HepG2 (cell line): ENCODE measurements around the gene PPP2R2C. TPM values are rescaled to one million over a fixed set of nuclear protein-coding genes. Genes with fewer than 3 reads are reported as not detected.

ENCODE experiments used
- ATAC-seq: fragments of 200-7000 bp; cut with Tn5 transposase; 3 replicates; pipeline ENCODE4 v1.9.1; 2020; ENCODE audit warnings: mild to moderate bottlenecking, moderate library complexity
- BruUV-seq: library from RNA; stranded (reverse); fragments of 400-500 nt; replicated peaks from 2 replicates; lab custom pipeline; 2021; lab: Mats Ljungman, UMichigan
- CTCF ChIA-PET: fragments of 300-600 bp; formaldehyde crosslinking; extraction: SDS; loops from one replicate; lab custom pipeline; 2021; ENCODE audit warnings: low total read pairs, inconsistent platforms, low intra/inter-chr PET ratio; lab: Yijun Ruan, JAX
- POLR2A ChIA-PET: fragments of 350-600 bp; sonication (Branson Sonifier 250); formaldehyde crosslinking; loops from one replicate; lab custom pipeline; 2020; ENCODE audit warnings: antibody characterized with exemption, inconsistent platforms; lab: Yijun Ruan, JAX
- DNase-seq: peaks from one replicate; pipeline ENCODE4 v3.0.0-alpha.2; 2015; ENCODE audit warnings: low spot score
- FAIRE-seq: peaks from 3 replicates; lab custom pipeline; 2011; peaks lifted over from hg19 to GRCh38; lab: Jason Lieb, UNC
- H2AFZ ChIP-seq: one replicate; pipeline ENCODE4 v1.6.1; 2011; ENCODE audit warnings: low read length, inconsistent platforms
- H3K27ac ChIP-seq: fragments of 300-600 bp; 3 replicates; pipeline ENCODE4 v1.8.0; 2011; ENCODE audit warnings: mixed run types, mild to moderate bottlenecking, mixed read lengths, low read length, inconsistent platforms; ENCODE audit not compliant: insufficient read depth; ENCODE audit errors: extremely low read length
- H3K27me3 ChIP-seq, 2 experiments: fragments of 200-600 bp in 1 of 2; 2 replicates in 1 of 2; 3 replicates in 1 of 2; pipeline versions ENCODE4 v1.6.0 to v1.8.0; 2011; ENCODE audit warnings: low read length in 2 of 2, mild to moderate bottlenecking in 2 of 2, moderate library complexity in 2 of 2, inconsistent platforms in 1 of 2; ENCODE audit not compliant: insufficient read depth in 2 of 2, control insufficient read depth in 1 of 2
- H3K36me3 ChIP-seq, 2 experiments: fragments of 200-600 bp in 1 of 2; replicated peaks in 1 of 2; 2 replicates in 1 of 2; 3 replicates in 1 of 2; pipeline versions ENCODE4 v1.5.1 to v1.8.0; 2011; ENCODE audit warnings: low read length in 2 of 2, inconsistent platforms in 1 of 2; ENCODE audit not compliant: insufficient read depth in 2 of 2, control insufficient read depth in 1 of 2
- H3K4me1 ChIP-seq: 2 replicates; pipeline ENCODE4 v1.5.1; 2012; ENCODE audit warnings: low read length, inconsistent platforms; ENCODE audit not compliant: insufficient read depth
- H3K4me2 ChIP-seq: 2 replicates; pipeline ENCODE4 v1.6.0; 2011; ENCODE audit warnings: low read depth, low read length, inconsistent platforms
- H3K4me3 ChIP-seq, 3 experiments: fragments of 200-600 bp in 1 of 3; sonication (generic), shearing (Covaris generic) in 1 of 3; replicated peaks in 1 of 3; 2 replicates each; pipeline ENCODE4 v1.5.1; 2011 to 2016; ENCODE audit warnings: low read length in 3 of 3, inconsistent platforms in 2 of 3, low read depth in 2 of 3, mild to moderate bottlenecking in 2 of 3, control low read depth in 1 of 3, mixed read lengths in 1 of 3; ENCODE audit not compliant: insufficient read depth in 1 of 3
- H3K79me2 ChIP-seq: one replicate; pipeline ENCODE4 v1.6.1; 2011; ENCODE audit warnings: low read length, inconsistent platforms; ENCODE audit not compliant: insufficient read depth
- H3K9ac ChIP-seq: 2 replicates; pipeline ENCODE4 v1.6.0; 2011; ENCODE audit warnings: mild to moderate bottlenecking, low read depth, low read length, inconsistent platforms; ENCODE audit not compliant: insufficient read depth
- H3K9me3 ChIP-seq: 2 replicates; pipeline ENCODE4 v1.5.1; 2012; ENCODE audit warnings: mild to moderate bottlenecking, low read length
- H4K20me1 ChIP-seq: 2 replicates; pipeline ENCODE4 v1.6.0; 2011; ENCODE audit warnings: inconsistent platforms, mild to moderate bottlenecking, low read length, moderate library complexity; ENCODE audit not compliant: insufficient read depth
- ATF4 ChIP-seq, 2 experiments: fragments of 450-650 bp in 1 of 2; sonication (generic) in 1 of 2; formaldehyde crosslinking; IDR thresholded peaks; 2 replicates each; pipeline versions ENCODE4 v1.5.0 to v1.8.0; 2020 to 2022; ENCODE audit warnings: mild to moderate bottlenecking in 1 of 2, missing genetic modification reagents in 1 of 2
- CHD4 ChIP-seq: fragments of 200-600 bp; sonication (generic); IDR thresholded peaks from 2 replicates; pipeline ENCODE4 v1.7.0; 2017; ENCODE audit warnings: mild to moderate bottlenecking, low read length, borderline replicate concordance
- HNF4A ChIP-seq: sonication (generic); formaldehyde crosslinking; IDR thresholded peaks from 2 replicates; pipeline ENCODE4 v1.4.0; 2020; ENCODE audit warnings: missing genetic modification reagents
- MAF1 ChIP-seq: sonication (generic); formaldehyde crosslinking; IDR thresholded peaks from 2 replicates; pipeline ENCODE4 v1.5.0; 2020; ENCODE audit warnings: missing genetic modification reagents, borderline replicate concordance
- NR2F2 ChIP-seq: IDR thresholded peaks from 2 replicates; pipeline ENCODE4 v1.6.1; 2012; ENCODE audit warnings: low read depth, inconsistent platforms, borderline replicate concordance
- POLR2A ChIP-seq, 2 experiments: IDR thresholded peaks; 2 replicates each; pipeline ENCODE4 v1.6.1; 2011; ENCODE audit warnings: low read depth in 2 of 2, low read length in 2 of 2, mild to moderate bottlenecking in 1 of 2, moderate library complexity in 1 of 2; ENCODE audit not compliant: insufficient read depth in 1 of 2
- RCOR2 ChIP-seq: IDR thresholded peaks from 2 replicates; pipeline ENCODE4 v1.6.1; 2016; ENCODE audit warnings: missing biosample characterization, missing genetic modification reagents
- STAG1 ChIP-seq: sonication (generic); formaldehyde crosslinking; IDR thresholded peaks from 2 replicates; pipeline ENCODE4 v1.4.0; 2020; ENCODE audit warnings: missing genetic modification reagents
- TCF7 ChIP-seq: sonication (generic); IDR thresholded peaks from 2 replicates; pipeline ENCODE4 v1.6.1; 2016; ENCODE audit warnings: antibody characterized with exemption, low read depth
- ZNF207 ChIP-seq: fragments of 450-650 bp; IDR thresholded peaks from 2 replicates; pipeline ENCODE4 v1.6.1; 2016; ENCODE audit warnings: antibody characterized with exemption, borderline replicate concordance
- ZNF335 ChIP-seq: sonication (generic); formaldehyde crosslinking; IDR thresholded peaks from 2 replicates; pipeline ENCODE4 v1.4.0; 2020; ENCODE audit warnings: missing genetic modification reagents
- ZNF543 ChIP-seq: sonication (generic); formaldehyde crosslinking; IDR thresholded peaks from 2 replicates; pipeline ENCODE4 v1.4.0; 2020; ENCODE audit warnings: mild to moderate bottlenecking, missing genetic modification reagents
- ZNF556 ChIP-seq: sonication (generic); formaldehyde crosslinking; IDR thresholded peaks from 2 replicates; pipeline ENCODE4 v1.4.0; 2020; ENCODE audit warnings: mild to moderate bottlenecking, missing genetic modification reagents, borderline replicate concordance
- ZNF687 ChIP-seq: sonication (generic); formaldehyde crosslinking; IDR thresholded peaks from 2 replicates; pipeline ENCODE4 v1.5.1; 2020; ENCODE audit warnings: mild to moderate bottlenecking, missing genetic modification reagents, moderate library complexity
- ZNF740 ChIP-seq: sonication (generic); formaldehyde crosslinking; IDR thresholded peaks from 2 replicates; pipeline ENCODE4 v1.4.0; 2020; ENCODE audit warnings: missing genetic modification reagents
- WGBS: methylation state at CpG from one replicate; pipeline ENCODE4 v1.1.6; 2017; ENCODE audit warnings: low lambda C conversion rate; 5-methylcytosine and 5-hydroxymethylcytosine counted together
- in situ Hi-C: cut with HindIII; loops from 2 replicates; pipeline ENCODE4 v1.10.0; 2017; ENCODE audit warnings: low pct_unique_long_range_greater_than_20kb; ENCODE audit not compliant: extremely low pct_ligation_motif_present
- intact Hi-C: fragments of 100-400 bp; cut with micrococcal nuclease; formaldehyde crosslinking; loops from one replicate; pipeline ENCODE4 v1.10.0; 2022; ENCODE audit not compliant: unreplicated experiment
- polyA plus RNA-seq, 8 experiments: library from polyadenylated mRNA; depleted of rRNA in 3 of 8; stranded (reverse) in 7 of 8; unstranded in 1 of 8; fragments of >200 nt; fragmentation: Illumina TruSeq in 4 of 8; extraction: Trizol in 4 of 8; gene quantifications; 2 replicates each; pipeline versions ENCODE4 v1.2.1 to v1.2.3, GENCODE V29; 2011 to 2016; ENCODE audit warnings: low read depth in 4 of 8, missing spikeins in 1 of 8, mixed read lengths in 1 of 8; ENCODE audit not compliant: insufficient read depth in 1 of 8
- total RNA-seq, 5 experiments: library from RNA; depleted of rRNA; stranded (reverse); fragments of >200 nt; fragmentation: Illumina TruSeq; extraction: Trizol; gene quantifications; 2 replicates each; pipeline ENCODE4 v1.2.3, GENCODE V29; 2016; ENCODE audit warnings: low read depth in 1 of 5

The PPP2R2C gene
- total and polyA plus RNA-seq, 2 of the 13 experiments (the other 11 are each of a cell fraction or from before 2014, with no cell fraction given) = 0.60 to 8.6 TPM

- H3K9me3 ChIP-seq = no peaks in the 10 kb centered on the region
- intact Hi-C loops (no loop called here), in situ Hi-C loops (no loop called here)
- H3K27me3 ChIP-seq = no peaks in the 10 kb centered on the region
- no TSS peak for BruUV-seq
- ChIA-PET POLR2A (interaction anchor here (0.9 kb wide), 1 partner anchor 11 kb away, joined by 3 read pairs; no protein-coding TSS in a partner anchor), CTCF (no interaction called here)
- no peak overlapping the region for H2AFZ ChIP-seq
- H3K4me3 ChIP-seq = no peak overlapping the region
- H3K79me2 ChIP-seq = no peaks in the 10 kb centered on the region
- H3K9ac ChIP-seq = no peak overlapping the region
- H4K20me1 ChIP-seq = no peaks in the 10 kb centered on the region
- DNase-seq (no peak), FAIRE-seq (no peak), ATAC-seq (no peak)
- no peaks in the 10 kb centered on the region for H3K4me1 ChIP-seq
- no peak overlapping the region for H3K27ac ChIP-seq
- H3K4me2 ChIP-seq = no peak overlapping the region
- TF ChIP-seq ZNF543 (CRISPR knock-in tag) (no peak), NR2F2 (no peak), ZNF207 (no peak), ZNF556 (CRISPR knock-in tag) (no peak), CHD4 (no peak), ZNF335 (CRISPR knock-in tag) (no peak), POLR2A (IDR thresholded peaks at IDR 0.05; ENCODE audit: insufficient read depth in 1 of 2, low read depth in 2 of 2, low read length in 2 of 2) (no peak)
- H3K36me3 ChIP-seq = peaks cover 40 to 81% of the 10 kb centered on the region in 2 experiments
- 89% methylated on average over 15 of the region's 15 CpGs for WGBS
Observed at GRCh38 chr4:6297266-6297815, 175.1 kb downstream of the PPP2R2C start.

GRCh38 chr4:6296026-6296425, 176.4 kb downstream of the PPP2R2C start:
- ATAC-seq = peak; percentile 49
- no peak for TF ChIP-seq TCF7
- peak; percentile 52 for TF ChIP-seq ZNF687 (CRISPR knock-in tag)
- peak; percentile 36 for TF ChIP-seq STAG1
- no peak for TF ChIP-seq RCOR2
- peak; percentile 62; the same call in 1 of the 2 replicates for TF ChIP-seq ZNF740 (CRISPR knock-in tag)
- TF ChIP-seq HNF4A (CRISPR knock-in tag) = 0 out of 2 replicates have a peak, but pooled peaks have one; percentile 7
- no peak for TF ChIP-seq MAF1
- no peak for TF ChIP-seq ATF4 (CRISPR knock-in tag; IDR thresholded peaks at IDR 0.05)

More at GRCh38 chr4:6296026-6296425, 176.4 kb downstream of the PPP2R2C start:
- Histone ChIP-seq H3K9me3 (no peaks in the 10 kb centered on the region), H3K4me1 (no peaks in the 10 kb centered on the region), H3K9ac (no peak overlapping the region), H3K27ac (no peak overlapping the region), H2AFZ (no peak overlapping the region), H3K36me3 (peaks cover 40 to 80% of the 10 kb centered on the region in 2 experiments), H3K4me2 (no peak overlapping the region), H3K4me3 (no peak overlapping the region), H3K79me2 (no peaks in the 10 kb centered on the region), H3K27me3 (no peaks in the 10 kb centered on the region), H4K20me1 (no peaks in the 10 kb centered on the region)
- ChIA-PET CTCF (no interaction called here), POLR2A (no interaction called here)
- intact Hi-C loops = no loop called here
- in situ Hi-C loops = no loop called here
- WGBS = 91% methylated on average over 6 of the region's 9 CpGs
- DNase-seq (no peak), FAIRE-seq (no peak)
- BruUV-seq = no TSS peak
